ENCODE measurements around the gene SAMD4B. TPM values are rescaled to one million over a fixed set of nuclear protein-coding genes. Genes with fewer than 3 reads are reported as not detected.

SAMD4B gene
- total and polyA plus RNA-seq, 7 experiments from 2014 or later, result 7.3 to 84.6 (median 64.0) TPM

DNA sequence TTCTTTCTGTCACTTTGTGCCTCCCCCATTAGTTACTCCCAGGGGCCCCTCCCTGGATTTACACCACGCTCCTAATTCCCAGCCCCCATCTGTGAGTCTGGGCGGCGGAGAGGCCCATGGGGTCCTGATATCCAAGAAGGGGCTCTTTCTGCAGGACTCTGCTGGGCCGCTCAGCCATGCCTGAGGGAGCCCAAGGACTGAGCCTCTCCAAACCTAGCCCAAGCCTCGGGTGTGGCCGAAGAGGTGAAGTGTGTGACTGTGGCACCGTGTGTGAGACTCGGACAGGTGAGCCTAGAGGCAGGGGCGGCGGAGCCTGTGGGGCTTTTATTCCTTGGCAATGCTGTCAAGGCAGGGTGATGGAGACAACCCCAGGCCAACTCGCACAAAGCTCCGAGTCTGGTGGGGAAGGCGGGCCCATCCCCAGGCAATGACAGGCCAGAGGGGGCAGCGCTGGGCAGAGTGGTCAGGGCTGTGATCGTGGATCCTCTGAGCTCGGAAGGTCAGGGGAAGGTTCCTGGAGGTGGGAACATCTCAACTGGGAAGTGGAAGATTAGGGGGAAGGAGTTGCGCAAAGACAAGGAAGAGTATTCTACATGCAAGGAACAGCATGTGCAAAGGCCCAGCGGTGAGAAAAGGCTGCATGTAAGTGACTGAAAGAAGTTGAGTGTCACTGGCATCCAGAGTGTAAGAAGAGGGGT, 71.8 kb downstream of the SAMD4B start:
- H3K4me3 ChIP-seq (ENCODE audit: low read length), result peak overlapping the region; percentile 31
- Mint-ChIP-seq H3K9me3 (peaks cover 0 to 10% (median 0%) of the 10 kb centered on the region in 11 donors), H3K4me3 (peak overlapping the region; percentile 84 to 99 (median 89)), H3K27me3 (peaks cover 0 to 3% (median 0%) of the 10 kb centered on the region in 5 donors), H3K27ac (peak overlapping the region; percentile 75 to 95 (median 92)), H3K36me3 (peaks cover 0 to 20% (median 5%) of the 10 kb centered on the region in 5 donors), H3K4me1 (peaks cover 20 to 39% (median 33%) of the 10 kb centered on the region in 7 donors)
- peak overlapping the region; percentile 90 for H3K27ac ChIP-seq (ENCODE audit: low read depth, low read length)
- no peak for DNase-seq
- peaks cover 16 to 24% of the 10 kb centered on the region in 2 donors for H3K4me1 ChIP-seq (ENCODE audit: control insufficient read depth in 2 of 2, insufficient read depth in 2 of 2, low read length in 2 of 2)
- CTCF ChIA-PET, result interaction anchor here (0.6 to 1.6 kb wide), 5 partner anchors 11 to 325 kb away, joined by 3 to 5 read pairs (median 4); no protein-coding TSS in a partner anchor
- no peaks in the 10 kb centered on the region for H3K9me3 ChIP-seq (ENCODE audit: control insufficient read depth in 2 of 3, low read length in 3 of 3)
- peaks cover 0 to 28% (median 0%) of the 10 kb centered on the region in 3 experiments for H3K36me3 ChIP-seq (ENCODE audit: control insufficient read depth in 2 of 3, insufficient read depth in 3 of 3, low read length in 3 of 3)
- no peaks in the 10 kb centered on the region for H3K27me3 ChIP-seq (ENCODE audit: control insufficient read depth in 2 of 2, insufficient read depth in 2 of 2, low read length in 2 of 2)
- POLR2A ChIA-PET, result interaction anchor here (0.9 to 2.3 kb wide), 7 partner anchors 10 to 33 kb away, joined by 3 to 20 read pairs (median 6); partner anchors contain the start of gene RPS16
- ATAC-seq, result no peak
- intact Hi-C loops (cut with micrococcal nuclease), result loop anchor here in 1 of 2 donors (2.0 to 5.0 kb wide), 2 partner anchors 67 to 1012 kb away; partner anchors contain the start of genes FAM98C and TIMM50

DNA sequence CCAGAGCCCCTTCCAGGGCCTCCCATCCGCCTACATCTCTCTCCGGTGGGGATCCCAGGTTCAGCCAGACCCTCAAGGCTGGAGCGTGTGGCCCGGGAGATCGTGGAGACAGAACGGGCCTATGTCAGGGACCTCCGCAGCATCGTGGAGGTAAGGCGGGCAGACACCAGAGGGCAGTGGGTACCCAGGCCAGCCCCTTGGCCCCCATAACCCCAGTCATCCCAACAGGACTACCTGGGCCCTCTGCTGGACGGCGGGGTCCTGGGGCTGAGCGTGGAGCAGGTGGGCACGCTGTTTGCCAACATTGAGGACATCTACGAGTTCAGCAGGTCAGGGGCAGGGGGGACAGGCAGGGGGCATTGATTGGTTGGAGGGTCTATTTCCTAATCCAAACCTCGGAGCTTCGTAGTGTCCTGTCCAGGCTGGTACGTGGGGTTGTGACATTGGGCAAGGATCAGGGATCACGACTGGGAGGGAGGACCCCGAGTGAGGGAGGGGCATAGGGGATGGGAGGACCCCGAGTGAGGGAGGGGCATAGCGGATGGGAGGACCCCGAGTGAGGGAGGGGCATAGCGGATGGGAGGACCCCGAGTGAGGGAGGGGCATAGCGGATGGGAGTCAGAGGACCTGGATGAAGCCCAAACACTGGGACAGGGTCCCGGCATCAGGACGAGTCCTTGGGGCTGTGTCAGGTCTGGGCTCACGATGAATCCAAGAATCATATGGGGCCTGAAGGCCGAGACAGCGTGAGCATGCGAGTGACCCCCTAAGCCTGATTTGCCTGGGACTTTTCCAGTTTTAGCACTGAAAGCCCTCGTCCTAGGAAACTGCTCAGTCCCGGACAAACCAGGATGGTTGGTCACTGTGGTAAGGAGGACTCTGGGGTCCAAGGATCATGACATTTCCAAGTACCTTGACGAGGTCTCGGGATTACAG, 73.2 kb downstream of the SAMD4B start:
- H3K36me3 ChIP-seq (ENCODE audit: control insufficient read depth in 2 of 3, insufficient read depth in 3 of 3, low read length in 3 of 3), result peaks cover 0 to 30% (median 0%) of the 10 kb centered on the region in 3 experiments
- H3K27ac Mint-ChIP-seq, result peak overlapping the region in 5 of 9 donors; percentile 29 to 92 (median 69)
- H3K9me3 Mint-ChIP-seq, result peaks cover 0 to 7% (median 0%) of the 10 kb centered on the region in 11 donors
- no peak for ATAC-seq
- CTCF ChIA-PET, result interaction anchor here (0.6 to 1.6 kb wide), 4 partner anchors 10 to 327 kb away, joined by 3 to 5 read pairs (median 4); no protein-coding TSS in a partner anchor
- DNase-seq, result no peak
- H3K9me3 ChIP-seq (ENCODE audit: control insufficient read depth in 2 of 3, low read length in 3 of 3), result no peaks in the 10 kb centered on the region
- intact Hi-C loops (cut with micrococcal nuclease), result no loop called here
- H3K36me3 Mint-ChIP-seq, result peaks cover 0 to 17% (median 5%) of the 10 kb centered on the region in 5 donors
- no peaks in the 10 kb centered on the region for H3K27me3 ChIP-seq (ENCODE audit: control insufficient read depth in 2 of 2, insufficient read depth in 2 of 2, low read length in 2 of 2)
- H3K4me1 ChIP-seq (ENCODE audit: control insufficient read depth in 2 of 2, insufficient read depth in 2 of 2, low read length in 2 of 2), result peaks cover 14 to 21% of the 10 kb centered on the region in 2 donors
- H3K27me3 Mint-ChIP-seq, result peaks cover 0 to 3% (median 0%) of the 10 kb centered on the region in 5 donors
- H3K4me3 Mint-ChIP-seq, result peak overlapping the region in 3 of 10 donors; percentile 5 to 51 (median 6)
- no peak overlapping the region for H3K27ac ChIP-seq (ENCODE audit: low read depth, low read length)
- H3K4me1 Mint-ChIP-seq, result peaks cover 17 to 36% (median 31%) of the 10 kb centered on the region in 7 donors
- POLR2A ChIA-PET, result interaction anchor here (0.9 to 5.8 kb wide), 8 partner anchors 9 to 31 kb away, joined by 3 to 25 read pairs (median 5); partner anchors contain the start of genes PAF1 and RPS16
- no peak overlapping the region for H3K4me3 ChIP-seq (ENCODE audit: low read length)

DNA sequence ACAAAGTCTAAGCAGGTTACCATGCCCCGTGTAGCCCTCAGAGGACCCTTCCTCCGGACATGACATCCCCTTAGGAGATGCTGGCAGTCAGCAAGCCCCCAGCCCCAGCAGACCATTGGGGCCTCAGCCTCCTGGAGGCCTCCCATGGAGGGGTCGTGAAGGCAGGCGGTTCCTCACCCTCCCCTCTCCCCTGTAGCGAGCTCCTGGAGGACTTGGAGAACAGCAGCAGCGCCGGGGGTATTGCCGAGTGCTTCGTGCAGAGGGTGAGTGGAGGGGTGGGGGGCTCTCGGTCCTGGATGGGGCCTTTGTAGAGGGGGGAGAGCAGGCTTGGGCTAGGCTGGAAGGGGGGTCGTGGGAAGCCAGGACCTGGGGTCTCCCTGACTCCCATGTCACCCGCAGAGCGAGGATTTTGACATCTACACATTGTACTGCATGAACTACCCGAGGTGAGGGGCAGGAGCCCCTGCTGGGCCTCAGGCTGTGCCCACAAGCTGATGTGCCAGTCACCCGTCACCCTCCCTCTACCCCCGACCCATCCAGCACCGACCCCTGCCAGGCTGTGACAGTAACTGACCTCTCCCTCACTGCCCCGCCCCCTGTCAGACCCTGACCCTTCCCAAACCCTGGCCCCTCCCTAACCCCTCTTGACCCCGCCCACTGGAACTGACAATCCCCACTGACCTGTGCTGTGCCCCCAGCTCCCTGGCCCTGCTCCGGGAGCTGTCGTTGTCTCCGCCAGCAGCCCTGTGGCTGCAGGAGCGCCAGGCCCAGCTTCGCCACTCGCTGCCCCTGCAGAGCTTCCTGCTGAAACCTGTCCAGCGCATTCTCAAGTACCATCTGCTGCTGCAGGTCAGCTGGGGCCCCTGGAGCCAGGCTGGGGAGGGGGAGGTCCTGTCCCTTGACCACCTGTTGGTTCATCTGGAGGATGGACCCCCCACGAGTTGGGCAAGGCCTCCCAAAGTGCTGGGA, 74.2 kb downstream of the SAMD4B start:
- H3K4me1 ChIP-seq (ENCODE audit: control insufficient read depth in 2 of 2, insufficient read depth in 2 of 2, low read length in 2 of 2), result peaks cover 3 to 10% of the 10 kb centered on the region in 2 donors
- Mint-ChIP-seq H3K36me3 (peaks cover 0 to 11% (median 5%) of the 10 kb centered on the region in 5 donors), H3K4me3 (no peak overlapping the region), H3K27ac (peak overlapping the region in 1 of 9 donors; percentile 69), H3K4me1 (peaks cover 7 to 25% (median 21%) of the 10 kb centered on the region in 7 donors), H3K27me3 (peaks cover 0 to 3% (median 0%) of the 10 kb centered on the region in 5 donors), H3K9me3 (peaks cover 0 to 7% (median 0%) of the 10 kb centered on the region in 11 donors)
- no peak for DNase-seq
- no peaks in the 10 kb centered on the region for H3K27me3 ChIP-seq (ENCODE audit: control insufficient read depth in 2 of 2, insufficient read depth in 2 of 2, low read length in 2 of 2)
- intact Hi-C loops (cut with micrococcal nuclease), result no loop called here
- no peak overlapping the region for H3K4me3 ChIP-seq (ENCODE audit: low read length)
- H3K27ac ChIP-seq (ENCODE audit: low read depth, low read length), result no peak overlapping the region
- H3K36me3 ChIP-seq (ENCODE audit: control insufficient read depth in 2 of 3, insufficient read depth in 3 of 3, low read length in 3 of 3), result peaks cover 0 to 30% (median 0%) of the 10 kb centered on the region in 3 experiments
- ATAC-seq, result no peak
- ChIA-PET CTCF (interaction anchor here (0.6 kb wide), 1 partner anchor 133 kb away, joined by 3 read pairs; no protein-coding TSS in a partner anchor), POLR2A (interaction anchor here (0.6 to 5.8 kb wide), 5 partner anchors 10 to 1149 kb away, joined by 3 to 25 read pairs (median 4); partner anchors contain the start of genes PAF1 and RPS16)
- H3K9me3 ChIP-seq (ENCODE audit: control insufficient read depth in 2 of 3, low read length in 3 of 3), result no peaks in the 10 kb centered on the region

- H3K4me3 ChIP-seq (ENCODE audit: low read length), result no peak overlapping the region
- H3K4me1 ChIP-seq (ENCODE audit: control insufficient read depth in 2 of 2, insufficient read depth in 2 of 2, low read length in 2 of 2), result peaks cover 0 to 7% of the 10 kb centered on the region in 2 donors
- H3K9me3 ChIP-seq (ENCODE audit: control insufficient read depth in 2 of 3, low read length in 3 of 3), result no peaks in the 10 kb centered on the region
- H3K36me3 ChIP-seq (ENCODE audit: control insufficient read depth in 2 of 3, insufficient read depth in 3 of 3, low read length in 3 of 3), result peaks cover 0 to 36% (median 0%) of the 10 kb centered on the region in 3 experiments
- Mint-ChIP-seq H3K27ac (peak overlapping the region in 5 of 9 donors; percentile 2 to 53 (median 13)), H3K36me3 (peaks cover 0 to 11% (median 0%) of the 10 kb centered on the region in 5 donors), H3K9me3 (no peaks in the 10 kb centered on the region), H3K4me3 (no peak overlapping the region), H3K4me1 (peaks cover 5 to 17% (median 12%) of the 10 kb centered on the region in 7 donors), H3K27me3 (no peaks in the 10 kb centered on the region)
- no peak overlapping the region for H3K27ac ChIP-seq (ENCODE audit: low read depth, low read length)
- no peak for ATAC-seq
- ChIA-PET POLR2A (interaction anchor here (1.0 to 5.8 kb wide), 4 partner anchors 9 to 18 kb away, joined by 4 to 25 read pairs (median 5); partner anchors contain the start of gene RPS16), CTCF (no interaction called here)
- intact Hi-C loops (cut with micrococcal nuclease), result no loop called here
- DNase-seq, result no peak
- H3K27me3 ChIP-seq (ENCODE audit: control insufficient read depth in 2 of 2, insufficient read depth in 2 of 2, low read length in 2 of 2), result no peaks in the 10 kb centered on the region
Observed at GRCh38 chr19:39417463-39418181, 75.4 kb downstream of the SAMD4B start.

DNA sequence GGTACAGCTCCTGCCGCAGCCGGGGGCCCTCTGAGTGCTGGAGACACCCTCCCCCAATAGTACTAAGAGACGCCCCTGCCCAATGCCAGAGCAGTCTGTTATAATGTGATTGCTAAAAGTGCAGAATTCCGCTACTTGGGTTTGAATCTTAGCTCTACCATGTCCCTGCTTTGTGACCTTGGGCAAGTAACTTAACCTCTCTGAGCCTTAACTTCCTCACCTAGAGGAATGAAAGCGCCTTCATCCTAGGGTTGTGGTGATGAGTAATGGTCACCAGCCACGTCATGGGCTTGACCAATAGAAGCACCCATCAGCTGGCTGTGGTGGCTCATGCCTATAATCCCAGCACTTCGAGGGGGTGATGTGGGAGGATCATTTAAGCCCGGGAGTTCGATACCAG, 76.8 kb downstream of the SAMD4B start:
- no peaks in the 10 kb centered on the region for H3K27me3 Mint-ChIP-seq
- no peaks in the 10 kb centered on the region for H3K9me3 ChIP-seq (ENCODE audit: control insufficient read depth in 2 of 3, low read length in 3 of 3)
- H3K36me3 Mint-ChIP-seq, result peaks cover 0 to 16% (median 2%) of the 10 kb centered on the region in 5 donors
- H3K36me3 ChIP-seq (ENCODE audit: control insufficient read depth in 2 of 3, insufficient read depth in 3 of 3, low read length in 3 of 3), result peaks cover 0 to 45% (median 0%) of the 10 kb centered on the region in 3 experiments
- H3K4me1 Mint-ChIP-seq, result peaks cover 1 to 13% (median 8%) of the 10 kb centered on the region in 7 donors
- H3K27me3 ChIP-seq (ENCODE audit: control insufficient read depth in 2 of 2, insufficient read depth in 2 of 2, low read length in 2 of 2), result no peaks in the 10 kb centered on the region
- POLR2A ChIA-PET, result interaction anchor here (0.6 to 5.8 kb wide), 5 partner anchors 8 to 72 kb away, joined by 3 to 25 read pairs (median 4); partner anchors contain the start of gene RPS16
- peaks cover 0 to 3% of the 10 kb centered on the region in 2 donors for H3K4me1 ChIP-seq (ENCODE audit: control insufficient read depth in 2 of 2, insufficient read depth in 2 of 2, low read length in 2 of 2)
- peak overlapping the region in 3 of 9 donors; percentile 52 to 84 (median 69) for H3K27ac Mint-ChIP-seq
- no peaks in the 10 kb centered on the region for H3K9me3 Mint-ChIP-seq
- CTCF ChIA-PET, result no interaction called here
- ATAC-seq (no peak), DNase-seq (no peak)
- no peak overlapping the region for H3K4me3 Mint-ChIP-seq
- no peak overlapping the region for H3K27ac ChIP-seq (ENCODE audit: low read depth, low read length)
- intact Hi-C loops (cut with micrococcal nuclease), result no loop called here
- H3K4me3 ChIP-seq (ENCODE audit: low read length), result no peak overlapping the region

Data from naive thymus-derived CD4-positive, alpha-beta T cell (primary cell).